ENCODE measurements around the gene FUT3. TPM values are rescaled to one million over a fixed set of nuclear protein-coding genes. Genes with fewer than 3 reads are reported as not detected.

Gene FUT3
- total RNA-seq, 4 donors from 2014 or later: 0.90 TPM; not detected in 3

DNA sequence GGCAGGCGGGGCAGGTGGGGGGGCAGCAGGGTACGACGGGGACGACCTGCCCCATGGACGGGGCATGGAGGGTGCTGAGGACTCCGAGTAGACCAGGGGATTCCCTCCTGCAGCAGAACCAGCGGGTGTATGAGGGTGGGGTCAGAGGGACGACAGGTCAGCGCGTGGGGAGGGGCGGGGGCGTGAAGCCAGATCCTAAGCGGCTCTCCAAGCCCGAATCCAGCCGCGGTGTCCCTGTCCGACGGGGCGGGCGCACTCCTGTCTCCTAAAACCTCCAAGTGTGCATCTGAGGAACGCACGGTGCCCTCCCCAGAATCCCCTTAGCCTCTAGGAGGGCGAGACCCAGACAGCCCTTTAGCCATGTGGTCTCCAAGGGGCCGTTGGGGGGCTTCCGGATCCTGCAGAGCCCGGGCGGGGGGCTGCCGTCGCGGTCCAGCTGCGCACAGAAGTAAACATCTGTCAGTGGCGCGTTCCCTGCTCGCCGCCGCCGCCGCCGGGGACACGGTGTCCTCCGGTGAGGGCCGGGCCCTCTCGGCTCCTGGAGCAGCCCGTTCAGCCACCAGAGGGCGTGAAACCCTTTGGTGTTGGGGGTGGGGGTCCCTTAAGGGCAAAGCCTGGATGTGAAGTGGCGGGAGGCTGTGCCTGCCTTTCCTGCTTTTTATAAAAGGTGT lies 45.7 kb downstream of the FUT3 start:
- H3K36me3 ChIP-seq: no peaks in the 10 kb centered on the region
- H3K9me3 ChIP-seq: no peaks in the 10 kb centered on the region
- no peak for TF ChIP-seq EP300 (IDR thresholded peaks at IDR 0.05)
- TF ChIP-seq, protein P1, sequence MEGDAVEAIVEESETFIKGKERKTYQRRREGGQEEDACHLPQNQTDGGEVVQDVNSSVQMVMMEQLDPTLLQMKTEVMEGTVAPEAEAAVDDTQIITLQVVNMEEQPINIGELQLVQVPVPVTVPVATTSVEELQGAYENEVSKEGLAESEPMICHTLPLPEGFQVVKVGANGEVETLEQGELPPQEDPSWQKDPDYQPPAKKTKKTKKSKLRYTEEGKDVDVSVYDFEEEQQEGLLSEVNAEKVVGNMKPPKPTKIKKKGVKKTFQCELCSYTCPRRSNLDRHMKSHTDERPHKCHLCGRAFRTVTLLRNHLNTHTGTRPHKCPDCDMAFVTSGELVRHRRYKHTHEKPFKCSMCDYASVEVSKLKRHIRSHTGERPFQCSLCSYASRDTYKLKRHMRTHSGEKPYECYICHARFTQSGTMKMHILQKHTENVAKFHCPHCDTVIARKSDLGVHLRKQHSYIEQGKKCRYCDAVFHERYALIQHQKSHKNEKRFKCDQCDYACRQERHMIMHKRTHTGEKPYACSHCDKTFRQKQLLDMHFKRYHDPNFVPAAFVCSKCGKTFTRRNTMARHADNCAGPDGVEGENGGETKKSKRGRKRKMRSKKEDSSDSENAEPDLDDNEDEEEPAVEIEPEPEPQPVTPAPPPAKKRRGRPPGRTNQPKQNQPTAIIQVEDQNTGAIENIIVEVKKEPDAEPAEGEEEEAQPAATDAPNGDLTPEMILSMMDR (IDR thresholded peaks at IDR 0.05): peak; percentile 34 to 57 (median 56)
- peak in 1 of 2 donors; percentile 22 for DNase-seq (ENCODE audit: low spot score in 2 of 2)
- no peak overlapping the region for H3K27ac ChIP-seq
- peaks cover 0 to 32% (median 6%) of the 10 kb centered on the region in 4 donors for H3K4me1 ChIP-seq
- H3K27me3 ChIP-seq: peaks cover 3 to 63% of the 10 kb centered on the region in 2 donors
- peak overlapping the region in 2 of 4 donors; percentile 9 to 16 for H3K4me3 ChIP-seq
- 2 to 6% methylated on average over 13 to 27 of the region's 46 CpGs for WGBS, 2 donors

DNA sequence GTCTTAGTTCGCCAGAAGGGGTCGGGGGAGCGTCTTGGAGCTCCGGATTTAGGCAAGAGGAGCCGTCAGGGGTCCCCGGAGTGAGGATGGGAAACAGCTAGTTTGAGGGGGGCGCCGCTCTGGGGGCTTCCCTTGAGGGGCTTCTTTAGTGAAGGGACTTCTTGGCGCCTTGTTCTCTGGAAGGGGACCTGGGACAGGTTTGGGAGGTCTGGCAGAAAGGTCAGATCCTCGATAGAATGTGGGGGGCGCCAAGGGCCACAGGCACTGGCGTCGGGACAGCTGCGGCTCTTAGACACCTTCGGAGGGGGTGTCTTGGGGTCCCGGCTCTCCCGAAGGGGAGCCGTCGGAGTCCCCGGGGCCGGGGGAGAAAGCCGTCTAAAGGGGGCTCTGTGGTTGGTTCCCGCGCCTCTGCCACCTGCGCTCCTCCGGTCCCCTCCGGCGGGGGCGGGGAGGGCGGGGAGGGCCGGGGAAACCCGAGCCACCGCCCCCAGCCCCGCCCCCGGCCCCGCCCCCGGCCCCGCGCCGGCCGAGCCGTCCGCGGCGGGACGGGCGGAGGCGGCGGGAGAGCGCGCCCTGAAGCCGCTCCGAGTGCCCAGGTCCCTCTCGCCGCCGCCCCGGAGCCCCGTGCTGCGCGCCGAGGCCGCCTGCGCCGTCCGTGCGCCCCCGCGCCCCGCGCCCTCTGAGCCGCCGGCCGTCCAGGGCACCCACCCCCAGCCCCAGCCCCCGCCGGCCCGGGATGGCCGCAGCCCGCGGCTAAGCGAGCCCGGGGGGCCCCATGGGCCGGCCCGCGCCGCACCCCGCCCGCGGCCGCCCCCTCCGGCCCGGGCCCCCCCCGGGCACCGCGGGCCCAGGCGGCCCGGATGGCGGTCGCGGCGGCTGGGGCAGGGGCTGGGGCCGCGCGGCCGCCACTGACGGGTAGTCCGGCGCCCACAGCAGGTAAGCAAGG lies 46.5 kb downstream of the FUT3 start, which contains the start of gene NRTN:
Gene NRTN, plus strand, starts transcription at position 552 of the 946 bp plus-strand sequence. CDS start 19,099 bp downstream, outside the sequence.
- 3 to 4% methylated on average over 22 to 40 of the region's 107 CpGs for WGBS, 2 donors

DNA sequence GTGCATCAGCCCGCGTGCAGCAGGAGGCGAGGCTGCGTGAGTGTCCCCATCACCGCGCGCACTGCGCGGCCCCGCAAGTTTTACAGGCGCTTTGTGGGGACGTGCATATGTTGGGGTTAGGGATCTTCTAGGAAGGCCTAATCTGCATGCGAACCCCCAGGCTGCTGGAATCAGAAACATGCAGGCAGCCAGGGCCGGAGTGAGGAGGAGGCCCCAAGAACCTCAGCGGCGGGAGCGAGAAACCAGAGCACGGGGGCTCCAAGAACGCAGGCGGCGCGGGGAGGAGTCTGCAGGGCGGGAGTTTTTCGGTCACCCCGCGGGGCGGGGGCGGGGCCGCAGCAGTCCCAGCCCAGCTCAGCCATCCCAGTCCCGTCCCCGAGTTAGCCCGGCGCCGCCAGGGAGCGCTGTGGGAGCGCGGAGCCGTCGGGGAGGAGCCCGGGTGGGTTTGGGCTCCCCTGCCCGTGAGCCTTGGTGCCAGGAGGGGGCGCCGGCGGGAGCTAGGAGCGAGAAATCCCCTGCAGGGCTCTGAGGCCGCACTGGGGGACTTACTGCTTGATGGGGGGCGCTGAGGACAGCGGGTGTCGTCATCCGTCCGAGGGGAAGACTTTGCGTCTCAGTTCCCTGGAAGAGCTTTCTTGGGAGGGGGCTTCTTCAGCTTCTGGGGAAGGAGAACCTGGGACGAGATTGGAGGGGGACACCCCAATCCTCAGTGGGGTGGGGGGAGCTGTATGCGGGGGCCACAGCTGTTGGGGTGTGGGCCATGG lies 47.3 kb downstream of the FUT3 start:
- H3K27ac ChIP-seq: no peak overlapping the region
- peak overlapping the region in 2 of 4 donors; percentile 12 to 34 for H3K4me3 ChIP-seq
- no peaks in the 10 kb centered on the region for H3K36me3 ChIP-seq
- peaks cover 0 to 41% (median 7%) of the 10 kb centered on the region in 4 donors for H3K4me1 ChIP-seq
- peaks cover 3 to 79% of the 10 kb centered on the region in 2 donors for H3K27me3 ChIP-seq
- WGBS, 2 donors: 1 to 4% methylated on average over 29 to 35 of the region's 54 CpGs
- no peak for TF ChIP-seq EP300 (IDR thresholded peaks at IDR 0.05)
- TF ChIP-seq, protein P1 (IDR thresholded peaks at IDR 0.05): peak; percentile 79 to 85 (median 81)
- DNase-seq (ENCODE audit: low spot score in 2 of 2): peak; percentile 38 to 63
- no peaks in the 10 kb centered on the region for H3K9me3 ChIP-seq

More for the DNA sequence above, 46.5 kb downstream of the FUT3 start, which contains the start of gene NRTN:
- Histone ChIP-seq H3K4me3 (peak within 1 kb of the TSS in 3 of 4 donors; percentile 9 to 34 (median 12)), H3K36me3 (no peaks in the 10 kb centered on the region), H3K27ac (no peak within 1 kb of the TSS), H3K9me3 (no peaks in the 10 kb centered on the region), H3K4me1 (peaks cover 0 to 40% (median 7%) of the 10 kb centered on the region in 4 donors), H3K27me3 (peaks cover 3 to 71% of the 10 kb centered on the region in 2 donors)
- TF ChIP-seq, protein P1 (IDR thresholded peaks at IDR 0.05): no peak
- TF ChIP-seq EP300 (IDR thresholded peaks at IDR 0.05) (no peak), POLR2A (IDR thresholded peaks at IDR 0.05) (no peak)
- no peak for DNase-seq (ENCODE audit: low spot score in 2 of 2)

DNA sequence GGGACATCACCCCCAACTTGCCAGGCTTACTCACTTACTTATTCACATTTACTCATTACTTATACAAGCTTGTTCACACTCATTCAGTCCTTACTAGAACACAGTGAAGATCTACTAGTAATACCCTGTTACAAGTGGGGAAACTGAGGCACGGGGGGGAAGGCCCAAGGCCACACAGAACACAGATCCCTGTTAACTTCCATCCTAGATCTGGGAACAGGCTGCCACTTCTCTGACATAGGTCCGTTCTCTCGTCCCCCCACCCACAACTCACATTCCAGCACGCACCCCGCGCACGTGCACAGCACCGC lies 47.9 kb downstream of the FUT3 start:
- Histone ChIP-seq H3K27ac (no peak overlapping the region), H3K27me3 (peaks cover 3 to 81% of the 10 kb centered on the region in 2 donors), H3K36me3 (no peaks in the 10 kb centered on the region), H3K4me3 (peak overlapping the region in 1 of 4 donors; percentile 34), H3K9me3 (no peaks in the 10 kb centered on the region), H3K4me1 (peaks cover 0 to 41% (median 7%) of the 10 kb centered on the region in 4 donors)
- WGBS, 2 donors: 2 to 14% methylated on average over 8 of the region's 8 CpGs
- DNase-seq (ENCODE audit: low spot score in 2 of 2): no peak
- TF ChIP-seq POLR2A (IDR thresholded peaks at IDR 0.05) (no peak), EP300 (IDR thresholded peaks at IDR 0.05) (no peak)
- TF ChIP-seq, protein P1 (IDR thresholded peaks at IDR 0.05): no peak

All from tibial nerve (tissue), 4 donors.